ENCODE results near the gene GMPR2.
"Not testable (repeated sequence)": the region's sequence is repeated elsewhere in the genome, so short reads cannot be mapped to it uniquely, and the experiment has no call there.

Gene GMPR2

GRCh38 chr14:24203249-24203886 is 29.4 kb upstream of the GMPR2 start:
- not testable (repeated sequence) for DNase-seq

DNA sequence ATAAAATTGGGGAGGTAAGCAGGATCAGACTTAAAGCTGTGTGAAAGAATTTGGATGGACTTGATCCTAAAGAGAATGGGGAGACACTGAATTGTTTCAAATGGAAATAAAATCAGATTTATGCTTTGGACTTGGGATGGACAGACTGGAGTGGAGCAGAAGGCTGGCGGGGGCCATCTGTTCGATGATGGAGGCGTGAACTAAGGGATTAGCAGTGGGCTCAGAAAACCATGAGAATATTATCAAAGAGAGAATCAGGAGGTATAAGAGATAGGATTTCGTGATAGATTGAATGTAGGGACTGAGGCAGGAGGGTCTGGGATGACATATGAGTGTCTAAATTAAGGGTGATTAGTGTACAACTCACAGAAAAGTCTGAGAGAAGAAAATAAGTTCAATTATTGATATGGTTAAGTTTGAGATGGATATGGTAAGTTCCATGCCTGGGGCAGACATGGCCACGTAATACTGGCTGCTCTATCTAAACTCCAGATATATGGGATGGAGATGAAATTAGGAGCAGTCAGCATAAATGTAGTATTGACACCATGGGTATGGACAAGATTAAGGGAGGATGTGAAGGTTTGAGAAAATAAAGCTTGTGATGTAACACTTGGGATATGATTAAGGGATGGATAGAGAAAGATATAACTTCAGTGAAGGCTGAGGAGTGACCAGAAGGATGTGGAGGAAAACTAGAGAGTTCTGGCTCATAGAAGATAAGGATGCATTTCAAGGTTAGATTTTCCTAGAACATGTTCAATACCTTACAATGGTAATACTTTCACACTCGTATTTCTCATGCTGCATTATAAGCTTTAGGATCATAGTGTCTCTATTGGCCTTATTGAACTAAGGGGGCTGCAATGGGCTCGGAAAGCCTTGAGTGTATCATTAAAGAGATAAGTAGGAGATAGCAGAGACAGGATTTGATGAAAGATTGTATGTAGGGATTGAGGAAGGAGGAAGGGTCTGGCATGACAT is 28.3 kb upstream of the GMPR2 start:
- no peak for DNase-seq

GRCh38 chr14:24206260-24207103 is 26.2 kb upstream of the GMPR2 start:
- no peak for DNase-seq

- DNase-seq, result no peak
Measured at GRCh38 chr14:24207104-24207551, 25.6 kb upstream of the GMPR2 start.

DNA sequence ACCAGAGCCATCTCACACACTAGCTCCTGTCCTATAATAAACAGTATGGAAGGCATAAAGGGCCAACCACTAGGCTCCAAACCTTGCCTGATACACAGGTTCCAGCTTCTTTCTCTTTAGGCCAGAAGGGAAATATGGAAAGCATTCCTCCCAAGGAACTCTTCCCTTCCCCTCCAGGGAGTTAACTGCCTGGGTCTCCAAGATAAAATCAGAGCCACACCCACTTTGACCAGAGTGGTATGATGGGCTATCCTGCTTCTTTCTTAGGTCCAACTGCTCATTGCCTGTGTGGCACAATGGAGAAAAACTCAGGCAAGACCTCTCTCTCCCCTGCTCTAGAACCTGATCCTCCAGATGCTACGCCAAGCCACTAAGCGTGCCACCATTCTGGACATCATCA is 25.1 kb upstream of the GMPR2 start:
- DNase-seq, result no peak

DNA sequence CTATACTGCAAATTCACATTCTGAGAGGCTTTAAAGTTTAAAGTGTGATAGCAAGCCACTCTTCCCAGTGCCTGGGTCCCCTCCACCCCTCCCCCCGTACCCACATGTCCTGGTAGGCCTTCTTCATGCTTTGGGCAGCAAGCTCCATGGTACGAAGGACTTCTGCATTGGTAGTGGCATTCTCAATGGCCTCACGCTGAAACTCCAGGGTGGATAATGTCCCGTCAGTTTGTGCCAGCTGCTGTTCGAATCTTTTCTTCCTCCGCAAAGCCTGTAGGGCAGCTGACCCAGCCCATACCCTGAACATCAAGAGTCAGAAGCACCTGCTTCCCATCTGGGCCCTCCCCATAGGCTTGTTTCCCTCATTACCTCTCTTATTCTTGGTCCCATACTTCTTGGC is 21.4 kb upstream of the GMPR2 start:
- no peak for DNase-seq

- peak; percentile 85 for DNase-seq
Measured at GRCh38 chr14:24212924-24213865, 19.5 kb upstream of the GMPR2 start, which contains the start of gene CHMP4A. Gene CHMP4A (minus strand): TSS chr14:24213488. CDS start chr14:24213439, 49 bp downstream.

- no peak for DNase-seq
Measured at GRCh38 chr14:24213866-24214662, 18.7 kb upstream of the GMPR2 start.

DNA sequence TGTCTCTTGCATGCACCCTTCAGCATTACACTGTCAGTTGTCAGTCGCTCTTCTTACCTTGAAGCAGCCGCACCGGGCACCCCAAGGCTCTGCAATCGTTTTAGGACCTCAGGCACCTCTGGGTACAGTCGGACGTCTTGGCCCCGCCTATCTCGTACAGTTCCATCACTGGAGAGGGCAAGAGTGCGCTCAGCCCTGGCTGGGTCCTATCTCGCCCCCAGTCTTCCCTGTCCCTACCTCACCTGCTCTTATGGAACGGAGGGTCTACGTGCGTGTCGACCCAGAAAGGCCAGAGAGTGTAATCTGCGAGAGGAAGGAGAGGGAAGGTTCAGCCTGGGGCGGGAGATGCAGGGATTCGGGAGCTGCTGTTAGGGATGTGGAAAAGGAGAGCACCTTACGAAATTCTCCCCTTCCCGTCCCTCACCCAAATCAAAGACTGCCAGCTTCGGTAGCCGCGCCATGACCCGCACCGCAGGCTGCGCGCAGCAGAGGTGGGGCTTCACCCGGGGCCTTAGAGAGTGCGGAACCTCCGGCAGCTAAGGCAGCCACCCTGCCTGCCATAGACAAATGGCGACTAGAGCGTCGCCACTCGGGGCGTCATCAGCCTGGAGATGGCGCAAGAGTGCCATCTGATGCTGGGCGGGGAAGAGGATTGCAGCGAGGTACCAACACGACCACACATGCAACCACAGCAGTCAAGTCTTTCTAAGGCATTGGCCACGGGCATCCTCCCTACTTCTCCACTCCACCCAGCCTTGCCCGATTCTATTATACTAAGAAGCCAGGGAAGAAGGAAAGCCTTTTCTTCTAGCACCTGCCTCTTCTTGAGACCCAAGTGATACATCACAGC is 17.0 kb upstream of the GMPR2 start, which contains the start of gene MDP1:
Gene MDP1 (minus strand): TSS at position 572 of the 850 bp plus-strand sequence. CDS start 111 bp downstream, at position 461.
- peak; percentile 51 for DNase-seq

- no peak for DNase-seq
Measured at GRCh38 chr14:24216345-24216699, 16.4 kb upstream of the GMPR2 start.

GRCh38 chr14:24216876-24217275 is 15.9 kb upstream of the GMPR2 start:
- not testable (repeated sequence) for DNase-seq

DNA sequence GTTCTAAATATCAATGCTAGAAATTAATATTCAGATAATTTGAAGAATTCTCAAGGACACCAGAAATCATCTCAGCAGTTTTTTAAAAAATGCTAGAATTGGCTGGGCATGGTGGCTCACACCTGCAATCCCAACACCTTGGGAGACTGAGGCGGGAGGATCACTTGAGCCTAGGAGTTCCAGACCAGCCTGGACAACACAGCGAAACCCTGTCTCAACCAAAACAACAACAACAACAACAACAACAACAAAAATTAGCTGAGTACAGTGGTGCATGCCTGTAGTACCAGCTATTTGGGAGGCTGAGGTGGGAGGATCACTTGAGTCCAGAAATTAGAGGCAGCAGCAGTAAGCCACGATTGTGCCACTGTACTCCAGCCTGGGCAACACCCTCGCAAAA is 13.6 kb upstream of the GMPR2 start:
- DNase-seq, result no peak

GRCh38 chr14:24219521-24219920 is 13.2 kb upstream of the GMPR2 start:
- no peak for DNase-seq

- not testable (repeated sequence) for DNase-seq
Measured at GRCh38 chr14:24222987-24223386, 9.7 kb upstream of the GMPR2 start.

DNA sequence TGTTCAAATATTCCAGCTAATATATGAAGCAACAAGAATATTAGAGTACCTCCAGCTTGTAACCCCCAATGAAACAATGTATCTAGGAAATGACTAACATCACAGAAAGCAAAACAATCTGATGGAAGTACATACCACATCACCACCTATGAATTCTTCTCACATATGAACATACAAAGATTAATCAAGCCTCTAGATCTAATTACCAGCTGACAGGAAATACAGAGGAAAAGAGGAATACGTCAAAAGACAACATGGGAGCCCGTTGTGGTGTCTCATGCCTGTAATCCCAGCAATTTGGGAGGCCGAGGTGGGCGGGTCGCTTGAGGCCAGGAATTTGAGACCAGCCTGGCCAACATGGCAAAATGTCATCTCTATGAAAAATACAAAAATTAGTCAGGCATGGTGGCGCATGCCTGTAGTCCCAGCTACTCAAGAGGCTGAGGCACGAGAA is 8.1 kb upstream of the GMPR2 start:
- no peak for DNase-seq

GRCh38 chr14:24226473-24226872 is 6.3 kb upstream of the GMPR2 start:
- no peak for DNase-seq

DNA sequence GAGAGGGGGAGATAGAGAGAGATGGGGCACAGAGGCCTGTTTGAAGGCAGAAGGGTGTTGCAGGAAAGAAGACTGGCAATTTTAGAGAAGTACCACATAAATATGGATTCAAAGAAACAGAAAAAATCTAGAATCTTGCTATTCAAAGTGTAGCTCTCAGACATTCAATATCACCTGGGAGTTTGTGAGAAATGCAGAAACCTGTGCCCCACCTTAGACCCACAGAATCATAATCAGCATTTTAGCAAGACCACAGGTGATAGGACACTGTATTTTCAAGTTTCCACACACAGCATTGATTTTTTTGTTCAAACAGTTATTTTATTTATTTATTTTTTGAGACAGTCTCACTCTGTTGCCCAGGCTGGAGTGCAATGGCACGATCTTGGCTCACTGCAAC is 3.8 kb upstream of the GMPR2 start:
- no peak for DNase-seq

GRCh38 chr14:24231263-24232120 is 1.2 kb upstream of the GMPR2 start:
- DNase-seq, result no peak
